ENCODE results near the gene LMO4. TPM values are rescaled to one million over a fixed set of nuclear protein-coding genes. Genes with fewer than 3 reads are reported as not detected.

The LMO4 gene
- total RNA-seq, 1 experiment from 2014 or later: 88.9 TPM

DNA sequence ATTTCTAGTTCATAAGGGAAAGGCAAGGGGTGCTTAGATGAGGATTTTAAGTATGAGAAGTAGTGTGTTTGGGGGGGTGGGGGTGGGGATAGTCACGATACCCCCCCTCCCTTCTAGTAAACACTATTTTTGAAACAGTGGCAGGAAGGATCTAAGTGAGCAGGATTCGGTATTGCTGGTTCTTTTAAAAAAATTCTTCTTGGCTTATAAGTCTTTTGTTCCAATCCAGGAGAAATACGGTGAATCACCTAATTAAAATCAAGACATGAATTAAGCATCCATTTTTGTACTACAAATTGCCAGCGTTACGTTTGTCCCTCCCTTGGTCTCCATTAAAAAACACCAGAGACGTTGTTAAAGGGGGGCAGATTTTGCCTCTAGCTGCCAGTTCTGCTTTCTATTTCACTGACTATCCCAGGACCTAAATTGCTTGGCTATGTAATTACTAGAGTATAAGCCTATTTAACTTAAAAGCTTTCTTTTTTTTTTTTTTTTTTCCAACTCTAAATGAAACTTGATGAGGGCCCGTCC, 911 bp downstream of the LMO4 start (continued):
- TF ChIP-seq, protein P1, sequence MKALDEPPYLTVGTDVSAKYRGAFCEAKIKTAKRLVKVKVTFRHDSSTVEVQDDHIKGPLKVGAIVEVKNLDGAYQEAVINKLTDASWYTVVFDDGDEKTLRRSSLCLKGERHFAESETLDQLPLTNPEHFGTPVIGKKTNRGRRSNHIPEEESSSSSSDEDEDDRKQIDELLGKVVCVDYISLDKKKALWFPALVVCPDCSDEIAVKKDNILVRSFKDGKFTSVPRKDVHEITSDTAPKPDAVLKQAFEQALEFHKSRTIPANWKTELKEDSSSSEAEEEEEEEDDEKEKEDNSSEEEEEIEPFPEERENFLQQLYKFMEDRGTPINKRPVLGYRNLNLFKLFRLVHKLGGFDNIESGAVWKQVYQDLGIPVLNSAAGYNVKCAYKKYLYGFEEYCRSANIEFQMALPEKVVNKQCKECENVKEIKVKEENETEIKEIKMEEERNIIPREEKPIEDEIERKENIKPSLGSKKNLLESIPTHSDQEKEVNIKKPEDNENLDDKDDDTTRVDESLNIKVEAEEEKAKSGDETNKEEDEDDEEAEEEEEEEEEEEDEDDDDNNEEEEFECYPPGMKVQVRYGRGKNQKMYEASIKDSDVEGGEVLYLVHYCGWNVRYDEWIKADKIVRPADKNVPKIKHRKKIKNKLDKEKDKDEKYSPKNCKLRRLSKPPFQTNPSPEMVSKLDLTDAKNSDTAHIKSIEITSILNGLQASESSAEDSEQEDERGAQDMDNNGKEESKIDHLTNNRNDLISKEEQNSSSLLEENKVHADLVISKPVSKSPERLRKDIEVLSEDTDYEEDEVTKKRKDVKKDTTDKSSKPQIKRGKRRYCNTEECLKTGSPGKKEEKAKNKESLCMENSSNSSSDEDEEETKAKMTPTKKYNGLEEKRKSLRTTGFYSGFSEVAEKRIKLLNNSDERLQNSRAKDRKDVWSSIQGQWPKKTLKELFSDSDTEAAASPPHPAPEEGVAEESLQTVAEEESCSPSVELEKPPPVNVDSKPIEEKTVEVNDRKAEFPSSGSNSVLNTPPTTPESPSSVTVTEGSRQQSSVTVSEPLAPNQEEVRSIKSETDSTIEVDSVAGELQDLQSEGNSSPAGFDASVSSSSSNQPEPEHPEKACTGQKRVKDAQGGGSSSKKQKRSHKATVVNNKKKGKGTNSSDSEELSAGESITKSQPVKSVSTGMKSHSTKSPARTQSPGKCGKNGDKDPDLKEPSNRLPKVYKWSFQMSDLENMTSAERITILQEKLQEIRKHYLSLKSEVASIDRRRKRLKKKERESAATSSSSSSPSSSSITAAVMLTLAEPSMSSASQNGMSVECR (CRISPR knock-in tag; IDR thresholded peaks at IDR 0.05; ENCODE audit: borderline replicate concordance): no peak
- no peak for TF ChIP-seq FOXP1 (CRISPR knock-in tag; IDR thresholded peaks at IDR 0.05; ENCODE audit: borderline replicate concordance)
- TF ChIP-seq MYBL2 (CRISPR knock-in tag; IDR thresholded peaks at IDR 0.05): no peak
- TF ChIP-seq GABPB1 (CRISPR knock-in tag; IDR thresholded peaks at IDR 0.05): no peak

DNA sequence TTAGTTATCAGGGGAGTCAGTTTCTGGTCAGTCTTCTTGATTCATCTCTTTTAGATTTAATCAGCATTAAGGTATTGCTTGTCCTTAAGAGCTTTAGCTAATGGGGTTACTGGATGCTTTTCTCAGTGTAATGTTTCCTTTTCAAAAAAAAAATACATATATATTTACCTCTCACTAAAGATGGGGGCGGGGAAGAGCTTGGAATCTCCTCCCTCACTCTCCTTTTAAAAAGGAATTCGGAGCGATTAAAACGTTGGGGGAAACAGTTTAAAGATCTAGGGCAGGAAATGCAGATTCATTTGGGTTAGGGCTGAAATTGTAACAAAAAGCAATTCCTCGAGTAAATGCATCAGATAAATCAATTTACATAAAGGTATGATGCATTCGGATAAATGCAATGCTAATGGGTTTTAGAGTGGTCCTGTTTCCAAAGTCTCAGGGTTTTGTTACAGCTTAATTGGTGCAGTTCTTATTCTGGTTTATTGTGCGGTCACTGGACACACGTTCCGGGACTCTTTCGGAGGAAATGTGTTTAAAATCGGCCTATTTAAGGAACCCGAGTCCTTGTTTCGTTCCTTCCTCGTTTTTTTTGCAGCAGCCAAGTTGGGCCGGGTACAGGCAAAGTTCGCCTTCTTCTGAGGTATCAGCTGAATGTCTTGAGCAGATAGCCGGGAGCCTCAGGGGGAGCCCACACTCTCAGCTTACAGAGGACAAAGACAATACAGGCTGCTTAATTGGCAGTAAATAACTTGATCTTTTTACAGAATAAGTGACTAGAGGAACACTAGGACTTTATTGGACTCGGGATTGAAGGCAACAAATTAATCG, 1.6 kb downstream of the LMO4 start:
- Mint-ChIP-seq H3K27ac (peak overlapping the region; percentile 99), H3K4me3 (peak overlapping the region; percentile 85), H3K36me3 (peaks cover 24% of the 10 kb centered on the region), H3K4me1 (peaks cover 42% of the 10 kb centered on the region), H3K27me3 (ENCODE audit: low read depth) (no peaks in the 10 kb centered on the region), H3K9me3 (no peaks in the 10 kb centered on the region)
- POLR2A ChIA-PET: interaction anchor here (0.9 to 3.4 kb wide), 5 partner anchors 16 to 416 kb away, joined by 3 to 20 read pairs (median 4); partner anchors contain the start of genes HS2ST1 and SELENOF
- CTCF ChIA-PET: interaction anchor here (1.1 to 1.4 kb wide), 2 partner anchors 15 to 699 kb away, joined by 4 to 5 read pairs; no protein-coding TSS in a partner anchor
- DNase-seq (ENCODE audit: low spot score) (peak; percentile 32), ATAC-seq (no peak)
- TF ChIP-seq SP1 (CRISPR knock-in tag; conservative IDR thresholded peaks at IDR 0.05) (no peak), NR2C2 (CRISPR knock-in tag; IDR thresholded peaks at IDR 0.05) (no peak), SMAD3 (CRISPR knock-in tag; IDR thresholded peaks at IDR 0.05; ENCODE audit: borderline replicate concordance) (no peak), NFE2L1 (CRISPR knock-in tag; IDR thresholded peaks at IDR 0.05) (no peak), TEAD4 (CRISPR knock-in tag; IDR thresholded peaks at IDR 0.05) (no peak), TEAD1 (CRISPR knock-in tag; IDR thresholded peaks at IDR 0.05) (no peak), MYBL2 (CRISPR knock-in tag; IDR thresholded peaks at IDR 0.05) (no peak), CBFB (CRISPR knock-in tag; IDR thresholded peaks at IDR 0.05; ENCODE audit: low read depth) (no peak)
- TF ChIP-seq, protein P2, sequence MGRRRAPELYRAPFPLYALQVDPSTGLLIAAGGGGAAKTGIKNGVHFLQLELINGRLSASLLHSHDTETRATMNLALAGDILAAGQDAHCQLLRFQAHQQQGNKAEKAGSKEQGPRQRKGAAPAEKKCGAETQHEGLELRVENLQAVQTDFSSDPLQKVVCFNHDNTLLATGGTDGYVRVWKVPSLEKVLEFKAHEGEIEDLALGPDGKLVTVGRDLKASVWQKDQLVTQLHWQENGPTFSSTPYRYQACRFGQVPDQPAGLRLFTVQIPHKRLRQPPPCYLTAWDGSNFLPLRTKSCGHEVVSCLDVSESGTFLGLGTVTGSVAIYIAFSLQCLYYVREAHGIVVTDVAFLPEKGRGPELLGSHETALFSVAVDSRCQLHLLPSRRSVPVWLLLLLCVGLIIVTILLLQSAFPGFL (CRISPR knock-in tag; IDR thresholded peaks at IDR 0.05; ENCODE audit: borderline replicate concordance): no peak
- TF ChIP-seq, protein P3, sequence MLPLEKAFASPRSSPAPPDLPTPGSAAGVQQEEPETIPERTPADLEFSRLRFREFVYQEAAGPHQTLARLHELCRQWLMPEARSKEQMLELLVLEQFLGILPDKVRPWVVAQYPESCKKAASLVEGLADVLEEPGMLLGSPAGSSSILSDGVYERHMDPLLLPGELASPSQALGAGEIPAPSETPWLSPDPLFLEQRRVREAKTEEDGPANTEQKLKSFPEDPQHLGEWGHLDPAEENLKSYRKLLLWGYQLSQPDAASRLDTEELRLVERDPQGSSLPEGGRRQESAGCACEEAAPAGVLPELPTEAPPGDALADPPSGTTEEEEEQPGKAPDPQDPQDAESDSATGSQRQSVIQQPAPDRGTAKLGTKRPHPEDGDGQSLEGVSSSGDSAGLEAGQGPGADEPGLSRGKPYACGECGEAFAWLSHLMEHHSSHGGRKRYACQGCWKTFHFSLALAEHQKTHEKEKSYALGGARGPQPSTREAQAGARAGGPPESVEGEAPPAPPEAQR (CRISPR knock-in tag; IDR thresholded peaks at IDR 0.05): no peak
- TF ChIP-seq, protein P4, sequence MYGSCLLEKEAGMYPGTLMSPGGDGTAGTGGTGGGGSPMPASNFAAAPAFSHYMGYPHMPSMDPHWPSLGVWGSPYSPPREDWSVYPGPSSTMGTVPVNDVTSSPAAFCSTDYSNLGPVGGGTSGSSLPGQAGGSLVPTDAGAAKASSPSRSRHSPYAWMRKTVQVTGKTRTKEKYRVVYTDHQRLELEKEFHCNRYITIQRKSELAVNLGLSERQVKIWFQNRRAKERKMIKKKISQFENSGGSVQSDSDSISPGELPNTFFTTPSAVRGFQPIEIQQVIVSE (CRISPR knock-in tag; IDR thresholded peaks at IDR 0.05; ENCODE audit: borderline replicate concordance): no peak
- TF ChIP-seq, protein P5, sequence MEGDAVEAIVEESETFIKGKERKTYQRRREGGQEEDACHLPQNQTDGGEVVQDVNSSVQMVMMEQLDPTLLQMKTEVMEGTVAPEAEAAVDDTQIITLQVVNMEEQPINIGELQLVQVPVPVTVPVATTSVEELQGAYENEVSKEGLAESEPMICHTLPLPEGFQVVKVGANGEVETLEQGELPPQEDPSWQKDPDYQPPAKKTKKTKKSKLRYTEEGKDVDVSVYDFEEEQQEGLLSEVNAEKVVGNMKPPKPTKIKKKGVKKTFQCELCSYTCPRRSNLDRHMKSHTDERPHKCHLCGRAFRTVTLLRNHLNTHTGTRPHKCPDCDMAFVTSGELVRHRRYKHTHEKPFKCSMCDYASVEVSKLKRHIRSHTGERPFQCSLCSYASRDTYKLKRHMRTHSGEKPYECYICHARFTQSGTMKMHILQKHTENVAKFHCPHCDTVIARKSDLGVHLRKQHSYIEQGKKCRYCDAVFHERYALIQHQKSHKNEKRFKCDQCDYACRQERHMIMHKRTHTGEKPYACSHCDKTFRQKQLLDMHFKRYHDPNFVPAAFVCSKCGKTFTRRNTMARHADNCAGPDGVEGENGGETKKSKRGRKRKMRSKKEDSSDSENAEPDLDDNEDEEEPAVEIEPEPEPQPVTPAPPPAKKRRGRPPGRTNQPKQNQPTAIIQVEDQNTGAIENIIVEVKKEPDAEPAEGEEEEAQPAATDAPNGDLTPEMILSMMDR (IDR thresholded peaks at IDR 0.05): no peak

Data from WTC11 (cell line).